GM12801 (cell line): ENCODE data around the gene KLF6.

Source experiments
- CTCF ChIP-seq: IDR thresholded peaks from one replicate; pipeline ENCODE4 v1.5.1; 2011; ENCODE audit warnings: control low read depth; ENCODE audit not compliant: insufficient read length; ENCODE audit errors: extremely low read depth

Gene KLF6

GRCh38 chr10:3785851-3786271 lies 852 bp upstream of the KLF6 start:
- TF ChIP-seq CTCF: no peak

GRCh38 chr10:3785251-3785850 lies 342 bp upstream of the KLF6 start:
- no peak for TF ChIP-seq CTCF

- no peak for TF ChIP-seq CTCF
Observed at GRCh38 chr10:3783682-3784432, 1.2 kb downstream of the KLF6 start.

GRCh38 chr10:3783316-3783681 lies 1.7 kb downstream of the KLF6 start:
- no peak for TF ChIP-seq CTCF

- no peak for TF ChIP-seq CTCF
Observed at GRCh38 chr10:3782451-3783315, 2.3 kb downstream of the KLF6 start.

GRCh38 chr10:3782146-3782450 lies 2.9 kb downstream of the KLF6 start:
- no peak for TF ChIP-seq CTCF

GRCh38 chr10:3781468-3782145 lies 3.4 kb downstream of the KLF6 start:
- TF ChIP-seq CTCF: no peak
